Immature natural killer cell (primary cell): ENCODE results near the gene TLR1. TPM values are rescaled to one million over a fixed set of nuclear protein-coding genes. Genes with fewer than 3 reads are reported as not detected.
"Not testable (repeated sequence)": the region's sequence is repeated elsewhere in the genome, so short reads cannot be mapped to it uniquely, and the experiment has no call there.

Experiments used
- DNase-seq, 3 donors: peaks; one replicate each; pipeline ENCODE4 v3.0.0; 2022; ENCODE audit warnings: mixed read lengths in 1 of 3
- H3K27ac Mint-ChIP-seq, 6 donors: one replicate each; pipeline ENCODE4 v1.8.0; 2020; ENCODE audit warnings: mixed read lengths in 6 of 6, mild to moderate bottlenecking in 5 of 6, inconsistent platforms in 4 of 6, moderate library complexity in 3 of 6
- H3K27me3 Mint-ChIP-seq, 3 donors: one replicate each; pipeline ENCODE4 v1.8.0; 2020 to 2021; ENCODE audit warnings: low read depth in 3 of 3, mild to moderate bottlenecking in 3 of 3, mixed read lengths in 3 of 3, moderate library complexity in 3 of 3, inconsistent platforms in 1 of 3
- H3K36me3 Mint-ChIP-seq, 3 donors: one replicate each; pipeline ENCODE4 v1.8.0; 2020; ENCODE audit warnings: mixed read lengths in 3 of 3, inconsistent platforms in 2 of 3, mild to moderate bottlenecking in 2 of 3
- H3K4me1 Mint-ChIP-seq, 2 donors: one replicate each; pipeline ENCODE4 v1.8.0; 2020; ENCODE audit warnings: inconsistent platforms in 2 of 2, mild to moderate bottlenecking in 2 of 2, mixed read lengths in 2 of 2, moderate library complexity in 1 of 2
- H3K4me3 Mint-ChIP-seq, 5 donors: one replicate each; pipeline ENCODE4 v1.8.0; 2020; ENCODE audit warnings: mild to moderate bottlenecking in 5 of 5, mixed read lengths in 5 of 5, inconsistent platforms in 3 of 5, moderate library complexity in 3 of 5
- H3K9me3 Mint-ChIP-seq, 6 donors: one replicate each; pipeline ENCODE4 v1.8.0; 2020; ENCODE audit warnings: mild to moderate bottlenecking in 6 of 6, mixed read lengths in 6 of 6, inconsistent platforms in 4 of 6, moderate library complexity in 3 of 6
- polyA plus RNA-seq, 3 donors: library from polyadenylated mRNA; unstranded; fragments of 300-500 nt; fragmentation: Illumina TruSeq; gene quantifications; one replicate each; pipeline ENCODE4 v1.2.3, GENCODE V29; 2021

Gene TLR1
- polyA plus RNA-seq, 3 donors from 2014 or later, result 16.6 to 24.7 (median 20.0) TPM

DNA sequence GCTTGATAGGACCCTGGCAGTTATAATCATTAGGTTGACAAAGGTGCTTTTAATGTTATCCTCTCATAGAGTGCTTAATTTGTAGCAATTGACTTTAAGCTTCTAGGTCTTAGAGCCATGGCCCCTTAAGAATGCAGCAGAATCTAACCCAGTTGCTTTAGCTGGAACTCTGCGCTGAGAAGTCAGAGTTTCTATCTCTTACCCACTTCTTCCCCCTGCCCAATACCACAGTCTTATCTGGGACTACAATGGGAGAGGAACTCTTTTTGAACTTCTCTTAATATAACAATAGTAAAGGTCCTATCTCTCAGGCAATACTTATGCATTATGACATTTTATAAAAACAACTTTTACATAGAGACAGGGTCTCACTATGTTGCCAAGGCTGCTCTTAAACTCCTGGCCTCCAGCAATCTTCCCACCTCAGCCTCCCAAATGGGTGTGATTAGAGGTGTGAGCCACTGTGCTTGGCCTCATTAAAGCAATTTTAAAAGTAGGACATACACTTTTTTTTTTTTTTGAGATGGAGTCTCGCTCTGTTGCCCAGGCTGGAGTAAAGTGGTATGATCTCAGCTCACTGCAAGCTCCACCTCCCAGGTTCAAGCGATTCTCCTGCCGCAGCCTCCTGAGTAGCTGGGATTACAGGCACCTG, 23.6 kb downstream of the TLR1 start:
- DNase-seq, result no peak
- peaks cover 0 to 9% (median 2%) of the 10 kb centered on the region in 3 donors for H3K27me3 Mint-ChIP-seq
- no peak overlapping the region for H3K27ac Mint-ChIP-seq
- H3K36me3 Mint-ChIP-seq, result peaks cover 0 to 4% (median 0%) of the 10 kb centered on the region in 3 donors
- peaks cover 2 to 8% of the 10 kb centered on the region in 2 donors for H3K4me1 Mint-ChIP-seq
- H3K4me3 Mint-ChIP-seq, result no peak overlapping the region
- H3K9me3 Mint-ChIP-seq, result no peaks in the 10 kb centered on the region

DNA sequence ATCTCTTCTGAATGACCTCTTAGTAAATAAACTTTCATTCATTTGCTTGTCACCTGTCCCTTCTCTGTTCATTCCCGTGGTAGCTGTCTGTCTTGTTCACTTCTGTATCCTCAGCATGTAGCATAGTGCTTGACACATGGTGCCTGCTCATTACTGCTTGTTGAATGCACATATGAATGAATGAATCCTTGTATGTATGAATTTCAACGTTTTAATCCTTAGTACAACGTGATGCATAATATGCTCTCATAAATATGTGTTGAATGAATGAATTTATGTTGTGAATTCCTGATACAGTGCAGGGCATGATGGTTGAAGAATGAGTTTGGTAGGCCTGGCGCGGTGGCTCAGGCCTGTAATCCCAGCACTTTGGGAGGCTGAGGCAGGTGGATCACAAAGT, 24.8 kb downstream of the TLR1 start:
- H3K27ac Mint-ChIP-seq, result no peak overlapping the region
- peaks cover 2 to 8% of the 10 kb centered on the region in 2 donors for H3K4me1 Mint-ChIP-seq
- DNase-seq, result no peak
- peaks cover 0 to 4% (median 0%) of the 10 kb centered on the region in 3 donors for H3K36me3 Mint-ChIP-seq
- peaks cover 0 to 9% (median 2%) of the 10 kb centered on the region in 3 donors for H3K27me3 Mint-ChIP-seq
- H3K9me3 Mint-ChIP-seq, result no peaks in the 10 kb centered on the region
- H3K4me3 Mint-ChIP-seq, result no peak overlapping the region

DNA sequence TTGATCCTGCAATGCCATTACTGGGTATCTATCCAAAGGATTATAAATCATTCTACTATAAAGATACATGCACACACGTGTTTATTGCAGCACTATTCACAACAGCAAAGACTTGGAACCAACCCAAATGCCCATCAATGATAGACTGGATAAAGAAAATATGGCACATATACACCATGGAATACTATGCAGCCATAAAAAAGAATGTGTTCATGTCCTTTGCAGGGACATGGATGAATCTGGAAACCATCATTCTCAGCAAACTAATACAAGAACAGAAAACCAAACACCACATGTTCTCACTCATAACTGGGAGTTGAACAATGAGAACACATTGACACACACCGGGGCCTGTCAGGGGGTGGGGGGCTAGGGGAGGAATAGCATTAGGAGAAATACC, 26.7 kb downstream of the TLR1 start:
- not testable (repeated sequence) for H3K4me1 Mint-ChIP-seq, H3K9me3 Mint-ChIP-seq, H3K27me3 Mint-ChIP-seq, H3K27ac Mint-ChIP-seq, DNase-seq, H3K36me3 Mint-ChIP-seq, H3K4me3 Mint-ChIP-seq

DNA sequence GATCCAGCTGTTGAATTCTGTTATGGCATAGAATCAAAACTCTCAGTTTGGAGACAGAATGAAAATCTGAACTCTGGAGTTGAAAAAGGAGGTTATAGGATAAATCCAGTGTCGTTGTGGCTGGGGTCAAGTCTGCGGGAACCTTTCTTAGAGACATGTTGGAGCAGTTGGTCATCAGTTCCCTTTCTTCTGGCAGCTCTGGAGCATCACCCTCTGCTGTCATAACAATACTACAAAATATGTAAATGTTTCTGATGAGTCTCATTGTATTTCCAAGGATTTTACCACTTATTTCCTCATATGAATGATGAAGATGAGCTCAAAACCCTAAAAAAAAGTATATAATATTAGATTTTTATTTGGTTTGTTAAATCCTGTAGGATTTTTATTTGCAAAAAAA, 29.3 kb downstream of the TLR1 start:
- Mint-ChIP-seq H3K4me3 (no peak overlapping the region), H3K9me3 (no peaks in the 10 kb centered on the region), H3K36me3 (peaks cover 0 to 4% (median 0%) of the 10 kb centered on the region in 3 donors), H3K4me1 (no peaks in the 10 kb centered on the region), H3K27me3 (peaks cover 0 to 7% (median 2%) of the 10 kb centered on the region in 3 donors), H3K27ac (no peak overlapping the region)
- DNase-seq, result no peak

DNA sequence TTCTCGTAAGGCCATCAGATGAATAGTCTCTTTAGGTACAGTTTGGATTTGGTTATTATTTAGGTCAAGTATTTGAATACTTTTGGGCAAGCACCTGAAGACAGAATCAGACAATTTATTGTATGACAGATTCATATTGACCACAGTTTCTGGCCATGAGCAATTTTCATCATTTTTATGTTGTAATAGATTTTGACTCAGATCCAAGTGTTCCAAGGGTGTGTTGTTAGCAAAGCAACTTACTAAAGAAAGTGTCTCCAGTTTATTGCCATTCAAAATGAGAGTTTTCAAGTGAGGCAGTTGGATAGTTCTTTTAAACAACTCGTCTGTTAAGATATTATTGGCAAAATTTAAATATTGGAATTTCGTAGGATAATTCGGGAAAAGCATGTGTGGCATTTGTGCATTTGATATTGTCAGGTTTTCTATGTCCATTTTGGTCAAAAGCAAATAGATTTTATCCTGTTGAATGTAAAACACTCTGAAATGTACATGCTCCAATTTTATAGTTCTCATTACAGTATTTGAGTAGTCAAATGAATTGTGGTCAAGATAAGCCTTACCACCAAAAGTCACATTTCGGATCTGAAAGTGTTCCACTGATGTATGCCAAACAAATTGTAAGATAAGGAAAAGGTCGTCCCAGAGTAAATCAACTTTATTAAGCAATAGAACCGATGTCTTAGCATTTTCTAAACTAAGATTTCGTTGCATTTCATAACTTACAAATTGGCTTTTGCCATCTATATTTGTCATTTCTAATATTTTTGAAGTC, 30.2 kb downstream of the TLR1 start:
- DNase-seq, result no peak
- peaks cover 0 to 7% (median 5%) of the 10 kb centered on the region in 3 donors for H3K27me3 Mint-ChIP-seq
- H3K4me3 Mint-ChIP-seq, result no peak overlapping the region
- peaks cover 0 to 4% (median 0%) of the 10 kb centered on the region in 3 donors for H3K36me3 Mint-ChIP-seq
- no peaks in the 10 kb centered on the region for H3K9me3 Mint-ChIP-seq
- H3K27ac Mint-ChIP-seq, result no peak overlapping the region
- H3K4me1 Mint-ChIP-seq, result no peaks in the 10 kb centered on the region

DNA sequence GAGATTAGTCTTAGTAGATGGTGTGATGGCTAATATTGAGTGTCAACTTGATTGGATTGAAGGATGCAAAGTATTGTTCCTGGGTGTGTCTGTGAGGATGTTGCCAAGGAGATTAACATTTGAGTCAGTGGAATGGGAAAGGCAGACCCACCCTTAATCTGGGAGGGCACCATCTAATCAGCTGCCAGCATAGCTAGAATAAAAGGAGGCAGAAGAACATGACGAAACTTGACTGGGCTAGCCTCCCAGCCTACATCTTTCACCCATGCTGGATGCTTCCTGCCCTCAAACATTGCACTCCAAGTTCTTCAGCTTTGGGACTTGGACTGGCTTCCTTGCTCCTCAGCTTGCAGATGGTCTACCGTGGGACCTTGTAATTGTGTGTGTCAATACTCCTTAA, 34.3 kb downstream of the TLR1 start:
- not testable (repeated sequence) for H3K36me3 Mint-ChIP-seq, H3K4me1 Mint-ChIP-seq

DNA sequence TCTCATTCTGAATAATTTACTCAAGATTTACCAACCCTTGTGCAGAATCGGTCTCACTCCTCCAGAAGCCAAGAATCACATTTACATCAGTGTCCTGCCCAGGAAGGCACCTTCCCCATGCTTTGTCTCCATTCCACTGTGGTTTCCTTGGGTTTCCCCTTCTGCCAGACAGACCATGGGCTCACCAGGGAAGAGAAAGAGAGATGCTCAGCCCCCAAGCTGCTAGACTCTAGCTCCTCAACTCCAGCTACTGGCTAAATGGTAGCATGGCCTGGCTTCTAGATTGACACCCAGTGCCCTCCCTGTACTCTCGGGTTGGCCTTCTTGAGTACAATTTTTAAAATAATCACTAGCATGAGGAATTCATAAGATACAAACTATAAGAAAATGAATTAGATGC, 34.7 kb downstream of the TLR1 start:
- H3K4me1 Mint-ChIP-seq, result no peaks in the 10 kb centered on the region
- H3K9me3 Mint-ChIP-seq, result no peaks in the 10 kb centered on the region
- no peak overlapping the region for H3K27ac Mint-ChIP-seq
- H3K27me3 Mint-ChIP-seq, result peaks cover 0 to 5% (median 2%) of the 10 kb centered on the region in 3 donors
- H3K4me3 Mint-ChIP-seq, result no peak overlapping the region
- no peak for DNase-seq
- H3K36me3 Mint-ChIP-seq, result no peaks in the 10 kb centered on the region

More for the DNA sequence above, 34.3 kb downstream of the TLR1 start:
- not testable (repeated sequence) for DNase-seq, H3K9me3 Mint-ChIP-seq, H3K4me3 Mint-ChIP-seq, H3K27me3 Mint-ChIP-seq
- peak overlapping the region in 1 of 6 donors; percentile 10 for H3K27ac Mint-ChIP-seq

DNA sequence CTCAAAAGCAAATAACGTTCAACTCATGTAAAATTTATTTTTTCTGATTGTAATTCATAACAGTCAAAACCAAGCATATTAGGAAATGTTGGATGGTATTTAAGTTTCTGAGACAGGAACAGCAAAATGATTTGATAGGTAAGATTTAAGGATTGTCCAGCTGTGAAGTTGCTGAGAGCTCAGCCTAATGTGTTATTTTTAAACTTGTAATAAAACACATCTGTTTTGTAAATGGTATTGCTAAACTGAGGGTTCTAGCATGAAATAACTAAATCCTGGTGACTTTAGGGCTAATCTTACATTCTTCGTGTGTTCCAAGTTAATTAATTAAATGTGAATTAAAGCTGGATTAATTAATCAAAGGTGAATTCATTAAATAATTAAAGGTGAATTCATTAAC, 35.1 kb downstream of the TLR1 start:
- no peak overlapping the region for H3K4me3 Mint-ChIP-seq

DNA sequence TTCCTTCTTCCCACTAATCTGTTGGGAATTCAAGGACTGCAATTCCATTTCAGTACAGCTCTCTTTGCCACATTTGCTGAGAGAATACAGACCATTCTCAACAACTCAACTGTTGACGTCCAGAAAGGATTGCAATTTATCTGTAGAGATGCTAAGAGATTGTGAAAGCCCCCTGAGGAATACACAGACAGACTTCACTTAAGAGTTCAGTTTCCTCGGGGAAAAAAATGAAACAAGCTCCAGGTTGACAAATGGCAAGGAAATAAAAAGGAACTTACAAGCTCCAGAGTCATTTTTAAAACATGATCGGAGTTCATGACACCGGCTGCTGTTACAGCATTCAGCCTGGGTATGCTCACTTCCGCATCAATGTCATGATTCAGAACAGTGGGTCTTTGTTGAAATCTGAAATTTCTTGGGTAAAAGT, 35.6 kb downstream of the TLR1 start:
- H3K27ac Mint-ChIP-seq, result no peak overlapping the region
- H3K36me3 Mint-ChIP-seq, result no peaks in the 10 kb centered on the region
- no peak overlapping the region for H3K4me3 Mint-ChIP-seq

More for the DNA sequence above, 35.1 kb downstream of the TLR1 start:
- no peaks in the 10 kb centered on the region for H3K36me3 Mint-ChIP-seq
- H3K9me3 Mint-ChIP-seq, result no peaks in the 10 kb centered on the region
- no peak overlapping the region for H3K27ac Mint-ChIP-seq
- peaks cover 0 to 5% (median 2%) of the 10 kb centered on the region in 3 donors for H3K27me3 Mint-ChIP-seq
- H3K4me1 Mint-ChIP-seq, result no peaks in the 10 kb centered on the region
- DNase-seq, result no peak

DNA sequence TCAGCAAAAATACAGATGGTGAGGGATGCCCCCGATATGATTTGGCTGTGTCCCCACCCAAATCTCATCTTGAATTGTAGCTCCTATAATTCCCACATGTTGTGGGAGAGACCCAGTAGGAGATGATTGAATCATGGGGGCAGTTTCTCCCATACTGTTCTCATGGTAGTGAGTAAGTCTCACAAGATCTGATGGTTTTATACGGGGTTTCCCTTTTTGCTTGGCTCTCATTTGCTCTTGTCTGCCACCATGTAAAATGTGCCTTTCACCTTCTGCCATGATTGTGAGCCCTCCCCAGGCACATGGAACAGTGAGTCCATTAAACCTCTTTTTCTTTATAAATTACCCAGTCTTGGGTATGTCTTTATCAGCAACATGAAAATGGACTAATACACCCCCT, 37.7 kb downstream of the TLR1 start:
- not testable (repeated sequence) for H3K4me3 Mint-ChIP-seq, H3K36me3 Mint-ChIP-seq, H3K27me3 Mint-ChIP-seq, H3K4me1 Mint-ChIP-seq, H3K27ac Mint-ChIP-seq, DNase-seq, H3K9me3 Mint-ChIP-seq

More for the DNA sequence above, 35.6 kb downstream of the TLR1 start:
- H3K9me3 Mint-ChIP-seq, result no peaks in the 10 kb centered on the region
- DNase-seq, result no peak
- no peaks in the 10 kb centered on the region for H3K4me1 Mint-ChIP-seq
- peaks cover 0 to 5% (median 2%) of the 10 kb centered on the region in 3 donors for H3K27me3 Mint-ChIP-seq

DNA sequence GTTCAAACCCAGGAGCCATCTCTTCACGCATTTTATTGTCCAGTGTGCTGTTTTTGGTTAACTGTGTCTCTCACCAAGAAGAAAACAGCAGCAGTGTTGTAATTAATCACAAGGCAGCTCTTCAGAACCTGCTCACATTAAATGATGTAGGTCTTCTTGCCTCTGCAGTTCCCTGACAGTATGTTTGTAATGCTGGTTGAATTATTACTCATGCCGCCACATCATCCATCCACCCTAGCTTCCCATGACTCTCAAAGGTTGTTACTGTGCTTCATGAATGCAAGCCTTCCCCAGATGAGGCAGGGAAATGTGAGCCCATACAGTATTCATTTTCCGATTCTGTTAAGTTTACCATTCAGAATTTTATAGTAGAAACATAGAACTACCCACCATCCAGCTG, 39.2 kb downstream of the TLR1 start:
- DNase-seq, result no peak
- H3K4me1 Mint-ChIP-seq, result peaks cover 10 to 13% of the 10 kb centered on the region in 2 donors
- H3K9me3 Mint-ChIP-seq, result no peaks in the 10 kb centered on the region
- peaks cover 0 to 3% (median 2%) of the 10 kb centered on the region in 3 donors for H3K27me3 Mint-ChIP-seq
- H3K27ac Mint-ChIP-seq, result no peak overlapping the region
- no peaks in the 10 kb centered on the region for H3K36me3 Mint-ChIP-seq
- H3K4me3 Mint-ChIP-seq, result no peak overlapping the region

DNA sequence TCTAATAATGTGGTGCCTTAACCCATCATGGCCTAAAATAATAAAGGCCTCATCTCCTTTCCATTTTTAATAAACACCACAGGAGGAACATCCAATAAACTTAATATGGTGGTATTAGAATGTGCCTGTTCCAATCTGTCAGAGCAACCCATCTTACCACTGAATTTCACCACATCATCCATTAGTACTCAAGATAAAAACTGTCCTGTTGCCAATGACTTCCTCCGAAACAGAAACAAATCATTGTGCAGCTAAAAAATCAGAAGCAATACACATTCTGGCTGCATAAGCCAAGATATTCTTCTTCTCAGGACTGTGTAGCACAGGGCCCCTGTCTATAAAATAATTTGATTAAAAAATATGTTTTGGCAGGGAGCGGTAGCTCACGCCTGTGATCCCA, 40.3 kb downstream of the TLR1 start:
- Mint-ChIP-seq H3K27ac (no peak overlapping the region), H3K4me1 (peaks cover 10 to 13% of the 10 kb centered on the region in 2 donors)

DNA sequence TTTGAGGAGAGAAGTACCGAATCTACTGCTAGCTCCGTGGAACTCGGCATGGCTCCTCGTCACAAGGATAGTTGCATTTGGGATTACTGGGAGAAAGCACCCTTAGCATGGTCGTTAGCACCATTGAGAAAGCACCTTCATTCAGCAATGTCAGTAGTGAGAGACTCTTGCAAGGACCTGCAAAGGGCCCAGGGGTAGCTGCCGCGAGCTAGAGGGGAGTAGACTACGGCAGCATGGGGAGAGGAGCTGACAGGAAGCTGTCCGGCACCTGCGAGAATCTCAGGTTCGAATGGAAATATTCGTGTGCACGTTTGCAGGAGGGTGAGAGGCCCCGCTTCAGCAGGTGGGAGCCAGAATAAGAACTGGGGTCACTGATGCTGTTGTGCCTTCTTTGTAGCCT, 42.0 kb downstream of the TLR1 start:
- Mint-ChIP-seq H3K4me3 (no peak overlapping the region), H3K36me3 (no peaks in the 10 kb centered on the region), H3K4me1 (peaks cover 10 to 13% of the 10 kb centered on the region in 2 donors), H3K27ac (no peak overlapping the region), H3K9me3 (no peaks in the 10 kb centered on the region), H3K27me3 (peaks cover 0 to 3% (median 3%) of the 10 kb centered on the region in 3 donors)
- DNase-seq, result no peak

More for the DNA sequence above, 40.3 kb downstream of the TLR1 start:
- DNase-seq, result no peak
- H3K36me3 Mint-ChIP-seq, result no peaks in the 10 kb centered on the region
- H3K27me3 Mint-ChIP-seq, result peaks cover 0 to 3% (median 2%) of the 10 kb centered on the region in 3 donors
- H3K4me3 Mint-ChIP-seq, result no peak overlapping the region
- no peaks in the 10 kb centered on the region for H3K9me3 Mint-ChIP-seq

DNA sequence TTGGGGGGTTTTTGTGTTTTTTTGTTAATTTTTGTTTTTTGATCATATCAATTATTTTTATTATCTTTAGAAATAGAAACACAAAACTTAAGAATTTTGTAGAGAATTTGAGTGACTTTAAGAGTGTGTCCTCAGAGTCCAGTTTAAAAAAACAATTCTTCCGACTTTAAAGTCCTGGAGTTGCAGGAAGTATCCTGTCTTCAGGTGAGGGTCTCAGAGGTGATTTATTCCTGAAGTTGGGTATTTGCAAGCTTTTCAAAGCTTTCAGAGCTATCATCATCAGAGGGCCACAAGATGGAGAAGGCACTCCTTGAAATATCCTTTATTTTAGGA, 44.8 kb downstream of the TLR1 start:
- Mint-ChIP-seq H3K27ac (no peak overlapping the region), H3K27me3 (peaks cover 0 to 3% (median 2%) of the 10 kb centered on the region in 3 donors), H3K36me3 (no peaks in the 10 kb centered on the region), H3K4me1 (peaks cover 10 to 13% of the 10 kb centered on the region in 2 donors), H3K4me3 (no peak overlapping the region), H3K9me3 (no peaks in the 10 kb centered on the region)
- DNase-seq, result no peak
